Fibroblast of the aortic adventitia (primary cell): ENCODE results near the gene GLI3. TPM values are rescaled to one million over a fixed set of nuclear protein-coding genes. Genes with fewer than 3 reads are reported as not detected.

ENCODE experiments used
- DNase-seq: peaks from one replicate; pipeline ENCODE4 v3.0.0-alpha.2; 2010; ENCODE audit warnings: low read depth
- H3K4me3 ChIP-seq: 2 replicates; pipeline ENCODE4 v1.5.1; 2011; ENCODE audit warnings: low read depth, mild to moderate bottlenecking, control low read depth, low read length, moderate library complexity
- total RNA-seq: library from RNA; depleted of rRNA; stranded (reverse); fragments of >200 nt; gene quantifications from 2 replicates; pipeline ENCODE4 v1.2.3, GENCODE V29; 2012; ENCODE audit warnings: low replicate concordance
- TF ChIP-seq, protein P1 (sequence below): IDR thresholded peaks from 2 replicates; pipeline ENCODE4 v1.5.1; 2011; ENCODE audit warnings: mild to moderate bottlenecking, low read length, control low read depth, inconsistent platforms; ENCODE audit not compliant: insufficient read depth

Gene GLI3
- total RNA-seq, 1 donor, result 7.0 TPM

DNA sequence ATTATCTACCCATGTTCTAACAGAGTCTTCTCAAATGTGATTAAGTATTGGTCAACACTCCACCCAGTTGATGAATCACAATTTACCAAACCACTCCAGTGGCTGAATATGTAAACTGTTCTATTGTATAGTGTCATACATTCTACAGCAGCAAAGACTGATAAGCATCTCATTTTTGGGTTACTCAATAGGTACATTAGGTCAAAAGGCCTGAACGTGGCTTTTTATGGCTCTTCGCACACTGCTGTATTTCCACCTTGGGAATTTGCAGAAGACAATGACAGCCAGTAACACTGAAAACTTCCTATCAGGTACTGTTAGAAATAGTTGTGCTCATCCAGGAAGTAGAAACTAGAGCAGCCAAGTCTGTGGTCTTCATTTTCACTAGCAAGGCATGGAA is 166.9 kb downstream of the GLI3 start:
- DNase-seq, result peak; percentile 51
- H3K4me3 ChIP-seq, result no peak overlapping the region
- TF ChIP-seq, protein P1, sequence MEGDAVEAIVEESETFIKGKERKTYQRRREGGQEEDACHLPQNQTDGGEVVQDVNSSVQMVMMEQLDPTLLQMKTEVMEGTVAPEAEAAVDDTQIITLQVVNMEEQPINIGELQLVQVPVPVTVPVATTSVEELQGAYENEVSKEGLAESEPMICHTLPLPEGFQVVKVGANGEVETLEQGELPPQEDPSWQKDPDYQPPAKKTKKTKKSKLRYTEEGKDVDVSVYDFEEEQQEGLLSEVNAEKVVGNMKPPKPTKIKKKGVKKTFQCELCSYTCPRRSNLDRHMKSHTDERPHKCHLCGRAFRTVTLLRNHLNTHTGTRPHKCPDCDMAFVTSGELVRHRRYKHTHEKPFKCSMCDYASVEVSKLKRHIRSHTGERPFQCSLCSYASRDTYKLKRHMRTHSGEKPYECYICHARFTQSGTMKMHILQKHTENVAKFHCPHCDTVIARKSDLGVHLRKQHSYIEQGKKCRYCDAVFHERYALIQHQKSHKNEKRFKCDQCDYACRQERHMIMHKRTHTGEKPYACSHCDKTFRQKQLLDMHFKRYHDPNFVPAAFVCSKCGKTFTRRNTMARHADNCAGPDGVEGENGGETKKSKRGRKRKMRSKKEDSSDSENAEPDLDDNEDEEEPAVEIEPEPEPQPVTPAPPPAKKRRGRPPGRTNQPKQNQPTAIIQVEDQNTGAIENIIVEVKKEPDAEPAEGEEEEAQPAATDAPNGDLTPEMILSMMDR, result no peak

- TF ChIP-seq, protein P1, result no peak
- no peak for DNase-seq
- no peak overlapping the region for H3K4me3 ChIP-seq
These were observed 167.4 kb downstream of the GLI3 start for GRCh38 chr7:42069590-42069989.

- TF ChIP-seq, protein P1, result no peak
- no peak overlapping the region for H3K4me3 ChIP-seq
- DNase-seq, result no peak
These were observed 168.3 kb downstream of the GLI3 start for GRCh38 chr7:42068554-42069280.

GRCh38 chr7:42065942-42066341 is 171.1 kb downstream of the GLI3 start:
- DNase-seq, result no peak
- no peak overlapping the region for H3K4me3 ChIP-seq
- TF ChIP-seq, protein P1, result no peak

GRCh38 chr7:42065015-42065414 is 172.0 kb downstream of the GLI3 start:
- no peak for DNase-seq
- H3K4me3 ChIP-seq, result no peak overlapping the region
- TF ChIP-seq, protein P1, result no peak

GRCh38 chr7:42064534-42064933 is 172.5 kb downstream of the GLI3 start:
- TF ChIP-seq, protein P1, result no peak
- H3K4me3 ChIP-seq, result no peak overlapping the region
- no peak for DNase-seq

DNA sequence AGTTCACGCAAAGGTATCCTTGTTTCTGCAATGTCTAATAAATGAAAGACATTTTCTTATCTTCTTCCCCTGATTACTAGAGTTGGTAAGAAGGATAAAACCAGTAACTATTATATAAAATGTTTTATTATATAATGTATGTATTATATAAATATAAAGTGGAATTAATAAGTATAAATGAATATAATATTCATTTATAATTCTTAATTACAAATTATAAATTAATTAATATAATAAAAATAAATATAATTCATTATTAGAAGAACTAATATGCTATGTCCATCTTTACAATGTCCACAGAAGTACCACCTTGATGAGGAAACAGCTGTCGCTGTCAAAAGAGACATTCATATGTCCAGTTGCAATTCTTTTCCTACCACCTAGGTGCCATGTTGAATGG is 177.7 kb downstream of the GLI3 start:
- DNase-seq, result no peak
- no peak overlapping the region for H3K4me3 ChIP-seq
- TF ChIP-seq, protein P1, result no peak
